H9 (cell line): ENCODE measurements around the gene GP1BB. TPM values are rescaled to one million over a fixed set of nuclear protein-coding genes. Genes with fewer than 3 reads are reported as not detected.

ENCODE experiments used
- DNase-seq: peaks from one replicate; pipeline ENCODE4 v3.0.0-alpha.2; 2017
- H2AFZ ChIP-seq: one replicate; pipeline ENCODE4 v1.6.1; 2013; ENCODE audit warnings: mild to moderate bottlenecking, low read length, control low read depth, moderate library complexity
- H2AK5ac ChIP-seq: 2 replicates; pipeline ENCODE4 v1.6.1; 2013; ENCODE audit warnings: low read length, control low read depth, mixed read lengths; ENCODE audit not compliant: insufficient read length
- H2BK120ac ChIP-seq: one replicate; pipeline ENCODE4 v1.6.1; 2013; ENCODE audit warnings: low read depth, mild to moderate bottlenecking, low read length, control low read depth, inconsistent platforms; ENCODE audit not compliant: poor library complexity, severe bottlenecking
- H2BK12ac ChIP-seq: 2 replicates; pipeline ENCODE4 v1.6.1; 2013; ENCODE audit warnings: low read length, control low read depth, mixed read lengths, low read depth; ENCODE audit not compliant: insufficient read length
- H2BK15ac ChIP-seq: 2 replicates; pipeline ENCODE4 v1.6.1; 2013; ENCODE audit warnings: low read depth, low read length, control low read depth
- H2BK20ac ChIP-seq: one replicate; pipeline ENCODE4 v1.6.1; 2013; ENCODE audit warnings: low read depth, mild to moderate bottlenecking, low read length, control low read depth, inconsistent platforms; ENCODE audit not compliant: poor library complexity, severe bottlenecking
- H2BK5ac ChIP-seq: 2 replicates; pipeline ENCODE4 v1.6.1; 2013; ENCODE audit warnings: low read length, control low read depth, mixed read lengths; ENCODE audit not compliant: insufficient read length
- H3K14ac ChIP-seq: 2 replicates; pipeline ENCODE4 v1.6.1; 2013; ENCODE audit warnings: low read length, control low read depth; ENCODE audit not compliant: insufficient read depth
- H3K18ac ChIP-seq: 2 replicates; pipeline ENCODE4 v1.6.1; 2013; ENCODE audit warnings: low read depth, mild to moderate bottlenecking, mixed read lengths, low read length, control low read depth; ENCODE audit not compliant: insufficient read length
- H3K23ac ChIP-seq: 2 replicates; pipeline ENCODE4 v1.6.1; 2013; ENCODE audit warnings: low read length, control low read depth, mixed read lengths, low read depth; ENCODE audit not compliant: insufficient read length
- H3K23me2 ChIP-seq: 2 replicates; pipeline ENCODE4 v1.6.1; 2013; ENCODE audit warnings: low read depth, mild to moderate bottlenecking, mixed read lengths, low read length, control low read depth; ENCODE audit not compliant: insufficient read length, poor library complexity, severe bottlenecking
- H3K27ac ChIP-seq: 2 replicates; pipeline ENCODE4 v1.5.1; 2013; ENCODE audit warnings: low read length, control low read depth, mixed read lengths, low read depth; ENCODE audit not compliant: insufficient read length
- H3K27me3 ChIP-seq: 2 replicates; pipeline ENCODE4 v1.6.1; 2013; ENCODE audit warnings: low read length, control low read depth, inconsistent platforms; ENCODE audit not compliant: insufficient read depth
- H3K4ac ChIP-seq: 2 replicates; pipeline ENCODE4 v1.6.1; 2013; ENCODE audit warnings: low read depth, mild to moderate bottlenecking, control low read depth, inconsistent platforms, low read length, moderate library complexity
- H3K4me1 ChIP-seq: 2 replicates; pipeline ENCODE4 v1.6.1; 2013; ENCODE audit warnings: low read length, control low read depth, inconsistent platforms; ENCODE audit not compliant: insufficient read depth
- H3K4me2 ChIP-seq: 2 replicates; pipeline ENCODE4 v1.6.1; 2013; ENCODE audit warnings: low read length, control low read depth, mixed read lengths; ENCODE audit not compliant: insufficient read length, insufficient read depth
- H3K56ac ChIP-seq: 2 replicates; pipeline ENCODE4 v1.6.1; 2013; ENCODE audit warnings: low read depth, mild to moderate bottlenecking, mixed read lengths, low read length, control low read depth; ENCODE audit not compliant: insufficient read length
- H3K79me1 ChIP-seq: 2 replicates; pipeline ENCODE4 v1.6.1; 2013; ENCODE audit warnings: low read depth, mild to moderate bottlenecking, moderate library complexity, low read length, control low read depth, inconsistent platforms; ENCODE audit not compliant: insufficient read depth, poor library complexity, severe bottlenecking
- H3K79me2 ChIP-seq: 2 replicates; pipeline ENCODE4 v1.6.1; 2013; ENCODE audit warnings: low read length, control low read depth, inconsistent platforms; ENCODE audit not compliant: insufficient read depth
- H3K9ac ChIP-seq: 2 replicates; pipeline ENCODE4 v1.6.1; 2013; ENCODE audit warnings: low read length, control low read depth, mixed read lengths; ENCODE audit not compliant: insufficient read length; ENCODE audit errors: extremely low read depth
- H3K9me3 ChIP-seq: one replicate; pipeline ENCODE4 v1.6.1; 2013; ENCODE audit warnings: low read depth, low read length, inconsistent platforms; ENCODE audit not compliant: control insufficient read depth
- H3T11ph ChIP-seq: one replicate; pipeline ENCODE4 v1.6.1; 2013; ENCODE audit warnings: mild to moderate bottlenecking, low read length, control low read depth, inconsistent platforms
- H4K20me1 ChIP-seq: one replicate; pipeline ENCODE4 v1.6.1; 2013; ENCODE audit not compliant: control insufficient read depth, insufficient read length, insufficient read depth
- H4K5ac ChIP-seq: 2 replicates; pipeline ENCODE4 v1.6.1; 2013; ENCODE audit warnings: low read depth, mild to moderate bottlenecking, mixed read lengths, low read length, control low read depth; ENCODE audit not compliant: insufficient read length
- H4K8ac ChIP-seq: replicated peaks from 2 replicates; pipeline ENCODE4 v1.6.1; 2013; ENCODE audit warnings: low read length, control low read depth, mixed read lengths, low read depth; ENCODE audit not compliant: insufficient read length
- H4K91ac ChIP-seq: 2 replicates; pipeline ENCODE4 v1.6.1; 2013; ENCODE audit warnings: low read depth, mild to moderate bottlenecking, moderate library complexity, mixed read lengths, low read length, control low read depth; ENCODE audit not compliant: insufficient read length
- H3K27ac Mint-ChIP-seq, 3 experiments: 2 replicates in 2 of 3; 3 replicates in 1 of 3; pipeline ENCODE4 v1.8.0; 2020 to 2021; ENCODE audit warnings: mixed read lengths in 3 of 3, mild to moderate bottlenecking in 1 of 3, moderate library complexity in 1 of 3
- H3K27me3 Mint-ChIP-seq: 2 replicates; pipeline ENCODE4 v1.8.0; 2021; ENCODE audit warnings: low read depth, mild to moderate bottlenecking, moderate library complexity, mixed read lengths
- H3K36me3 Mint-ChIP-seq, 3 experiments: 2 replicates in 2 of 3; 3 replicates in 1 of 3; pipeline ENCODE4 v1.8.0; 2020 to 2021; ENCODE audit warnings: low read depth in 3 of 3, mixed read lengths in 3 of 3; ENCODE audit not compliant: insufficient read depth in 1 of 3
- H3K4me1 Mint-ChIP-seq, 2 experiments: 2 replicates each; pipeline ENCODE4 v1.8.0; 2020; ENCODE audit warnings: mixed read lengths in 2 of 2
- H3K4me3 Mint-ChIP-seq, 2 experiments: 2 replicates in 1 of 2; 3 replicates in 1 of 2; pipeline ENCODE4 v1.8.0; 2020 to 2021; ENCODE audit warnings: mild to moderate bottlenecking in 2 of 2, mixed read lengths in 2 of 2, moderate library complexity in 1 of 2
- H3K9me3 Mint-ChIP-seq, 2 experiments: 2 replicates in 1 of 2; 3 replicates in 1 of 2; pipeline ENCODE4 v1.8.0; 2020; ENCODE audit warnings: mild to moderate bottlenecking in 2 of 2, mixed read lengths in 2 of 2, moderate library complexity in 1 of 2
- CTCF ChIP-seq: fragments of 200-600 bp; sonication (generic); conservative IDR thresholded peaks from 3 replicates; pipeline ENCODE4 v1.8.0; 2021; ENCODE audit warnings: antibody characterized with exemption, mild to moderate bottlenecking
- WGBS: extraction: QIAGEN DNeasy Blood & Tissue Kit; methylation state at CpG from one replicate; pipeline ENCODE4 v1.1.7; 2013; ENCODE audit warnings: missing lambda C conversion rate, low lambda C conversion rate, mixed read lengths; ENCODE audit not compliant: insufficient read length; ENCODE audit errors: extremely low coverage; 5-methylcytosine and 5-hydroxymethylcytosine counted together
- total RNA-seq: library from RNA; stranded (reverse); gene quantifications from 2 replicates; pipeline ENCODE4 v1.2.1, GENCODE V29; 2021

The GP1BB gene
- total RNA-seq, 1 experiment from 2014 or later, result 3.4 TPM

GRCh38 chr22:19674929-19675253 is 48.4 kb upstream of the GP1BB start:
- H3K23ac ChIP-seq, result no peak overlapping the region
- H3K4ac ChIP-seq, result no peak overlapping the region
- no peaks in the 10 kb centered on the region; a peak in 2 of 7 replicates for H3K36me3 Mint-ChIP-seq
- no peak overlapping the region for H2BK12ac ChIP-seq
- no peak overlapping the region for H3K4me2 ChIP-seq
- H3K4me1 ChIP-seq, result peaks cover 2% of the 10 kb centered on the region; the same call in 1 of the 2 replicates
- DNase-seq, result no peak
- no peak overlapping the region for H4K8ac ChIP-seq
- H3K18ac ChIP-seq, result no peak overlapping the region
- no peaks in the 10 kb centered on the region; a peak in 2 of 5 replicates for H3K9me3 Mint-ChIP-seq
- H4K91ac ChIP-seq, result no peak overlapping the region
- H4K20me1 ChIP-seq, result no peaks in the 10 kb centered on the region
- H3K79me2 ChIP-seq, result no peaks in the 10 kb centered on the region
- no peak overlapping the region for H3K14ac ChIP-seq
- H2BK20ac ChIP-seq, result no peak overlapping the region
- H3T11ph ChIP-seq, result no peak overlapping the region
- no peak overlapping the region for H3K9ac ChIP-seq
- no peak overlapping the region for H2BK15ac ChIP-seq
- no peaks in the 10 kb centered on the region for H3K27me3 ChIP-seq
- TF ChIP-seq CTCF, result no peak; the same call in 2 of the 3 replicates
- H2BK120ac ChIP-seq, result no peak overlapping the region
- H3K27ac Mint-ChIP-seq, result no peak overlapping the region
- H3K4me3 Mint-ChIP-seq, result no peak overlapping the region
- no peak overlapping the region for H3K27ac ChIP-seq
- no peak overlapping the region for H4K5ac ChIP-seq
- no CpG with 5 or more reads among the region's 10 CpGs for WGBS
- H3K56ac ChIP-seq, result no peak overlapping the region
- no peaks in the 10 kb centered on the region for H3K23me2 ChIP-seq
- H3K9me3 ChIP-seq, result no peaks in the 10 kb centered on the region
- H2BK5ac ChIP-seq, result no peak overlapping the region
- H3K79me1 ChIP-seq, result no peaks in the 10 kb centered on the region
- H3K27me3 Mint-ChIP-seq, result peaks cover 15% of the 10 kb centered on the region
- H2AFZ ChIP-seq, result no peak overlapping the region
- H2AK5ac ChIP-seq, result no peak overlapping the region
- peaks cover 6 to 8% of the 10 kb centered on the region in 2 experiments for H3K4me1 Mint-ChIP-seq
